K562 (cell line): ENCODE measurements around the gene TLX2. TPM values are rescaled to one million over a fixed set of nuclear protein-coding genes. Genes with fewer than 3 reads are reported as not detected.

Experiments used
- BCLAF1 ChIP-seq, 2 experiments: fragments of 450-650 bp in 1 of 2; IDR thresholded peaks; 2 replicates each; pipeline ENCODE4 v1.6.1; 2011 to 2017; ENCODE audit warnings: low read depth in 2 of 2, antibody characterized with exemption in 1 of 2, borderline replicate concordance in 1 of 2, low read length in 1 of 2, mild to moderate bottlenecking in 1 of 2, mixed read lengths in 1 of 2; ENCODE audit not compliant: control insufficient read depth in 1 of 2
- ELF2 ChIP-seq: fragments of 250-450 bp; sonication (Bioruptor Pico); IDR thresholded peaks from 2 replicates; pipeline ENCODE4 v1.5.0; 2021; ENCODE audit warnings: mild to moderate bottlenecking
- KDM5B ChIP-seq: fragments of 200-600 bp; sonication (generic); IDR thresholded peaks from 2 replicates; pipeline ENCODE4 v1.6.1; 2012; ENCODE audit warnings: low read depth, mild to moderate bottlenecking, moderate library complexity, low read length, control low read depth, inconsistent platforms; ENCODE audit not compliant: insufficient replicate concordance
- MTA1 ChIP-seq: fragments of 450-650 bp; IDR thresholded peaks from 2 replicates; pipeline ENCODE4 v1.6.1; 2017; ENCODE audit warnings: borderline replicate concordance
- MYC ChIP-seq, 2 experiments: fragments of 250-450 bp in 1 of 2; sonication (Bioruptor Pico) in 1 of 2; IDR thresholded peaks; 2 replicates each; pipeline versions ENCODE4 v1.5.1 to v1.6.1; 2012 to 2021; ENCODE audit warnings: low read depth in 2 of 2, borderline replicate concordance in 1 of 2, improper control_type of control experiment in 1 of 2, low read length in 1 of 2, mild to moderate bottlenecking in 1 of 2, moderate library complexity in 1 of 2
- NCOA1 ChIP-seq: fragments of 450-650 bp; IDR thresholded peaks from 2 replicates; pipeline ENCODE4 v1.6.1; 2016; ENCODE audit warnings: low read depth
- RCOR1 ChIP-seq, 2 experiments: IDR thresholded peaks; 2 replicates each; pipeline ENCODE4 v1.6.1; 2012; ENCODE audit warnings: low read depth in 2 of 2, low read length in 2 of 2, borderline replicate concordance in 1 of 2, improper control_type of control experiment in 1 of 2
- SP1 ChIP-seq: sonication (generic); formaldehyde crosslinking; IDR thresholded peaks from 2 replicates; pipeline ENCODE4 v1.8.1; 2022; ENCODE audit warnings: mild to moderate bottlenecking, missing genetic modification reagents
- TCFL5 ChIP-seq: fragments of 250-450 bp; sonication (Bioruptor Pico); conservative IDR thresholded peaks from 2 replicates; pipeline ENCODE4 v1.6.1; 2021; ENCODE audit warnings: mild to moderate bottlenecking, moderate library complexity, matching md5 sums
- USF1 ChIP-seq: sonication (generic); formaldehyde crosslinking; IDR thresholded peaks from 2 replicates; pipeline ENCODE4 v1.9.0; 2022; ENCODE audit warnings: mild to moderate bottlenecking, missing genetic modification reagents
- USF2 ChIP-seq: sonication (generic); formaldehyde crosslinking; IDR thresholded peaks from 2 replicates; pipeline ENCODE4 v1.5.0; 2020; ENCODE audit warnings: missing genetic modification reagents
- XRCC5 ChIP-seq: fragments of 200-400 bp; formaldehyde crosslinking; IDR thresholded peaks from 2 replicates; pipeline ENCODE4 v1.6.1; 2017; ENCODE audit warnings: low read depth, mild to moderate bottlenecking, low read length
- ZBTB26 ChIP-seq: fragments of 450-650 bp; formaldehyde crosslinking; IDR thresholded peaks from 2 replicates; pipeline ENCODE4 v1.4.0; 2022; ENCODE audit warnings: missing genetic modification characterization
- ZFP91 ChIP-seq: sonication (generic); formaldehyde crosslinking; IDR thresholded peaks from 2 replicates; pipeline ENCODE4 v1.8.0; 2022; ENCODE audit warnings: mild to moderate bottlenecking, missing genetic modification reagents
- ZNF316 ChIP-seq: fragments of 450-650 bp; IDR thresholded peaks from 2 replicates; pipeline ENCODE4 v1.6.1; 2016
- ZNF699 ChIP-seq: fragments of 250-450 bp; sonication (Bioruptor Pico); IDR thresholded peaks from 2 replicates; pipeline ENCODE4 v1.8.0; 2021; ENCODE audit warnings: mild to moderate bottlenecking, moderate library complexity; ENCODE audit not compliant: insufficient replicate concordance
- polyA plus RNA-seq, 8 experiments: library from polyadenylated mRNA; depleted of rRNA in 4 of 8; stranded (reverse) in 5 of 8; unstranded in 3 of 8; fragments of >200 nt; fragmentation: Nextera tagmentation in 2 of 8; fragmentation: Illumina TruSeq in 1 of 8; extraction: Ambion mirVana in 2 of 8; extraction: Trizol in 1 of 8; gene quantifications; 2 replicates each; pipeline versions ENCODE4 v1.2.1 to v1.2.3, GENCODE V29; 2011 to 2014; ENCODE audit warnings: inconsistent platforms in 1 of 8, missing spikeins in 1 of 8
- total RNA-seq, 7 experiments: library from RNA; depleted of rRNA in 6 of 7; stranded (reverse); fragments of >200 nt in 6 of 7; fragmentation: Illumina TruSeq in 2 of 7; extraction: Trizol in 2 of 7; gene quantifications; 2 replicates each; pipeline versions ENCODE4 v1.2.1 to v1.2.3, GENCODE V29; 2011 to 2021; ENCODE audit warnings: low replicate concordance in 1 of 7

TLX2 gene
- total and polyA plus RNA-seq, 9 of the 15 experiments (the other 6 are each of a cell fraction or from before 2014, with no cell fraction given): not detected

- TF ChIP-seq ZNF699: no peak
- peak; percentile 27; the same call in 1 of the 2 replicates for TF ChIP-seq MYC (IDR thresholded peaks at IDR 0.05; ENCODE audit: low read depth, low read length)
- TF ChIP-seq MYC (CRISPR knock-in tag; IDR thresholded peaks at IDR 0.05; ENCODE audit: borderline replicate concordance, low read depth): no peak
- peak; percentile 77 for TF ChIP-seq MTA1
- peak; percentile 99 for TF ChIP-seq NCOA1
- TF ChIP-seq ZFP91 (CRISPR knock-in tag): 0 out of 2 replicates have a peak, but pooled peaks have one; percentile 6
- TF ChIP-seq XRCC5: peak; percentile 42; the same call in 1 of the 2 replicates
- 0 out of 4 replicates have a peak, but pooled peaks of 1 of the 2 experiments have one; percentile 23 for TF ChIP-seq BCLAF1 (IDR thresholded peaks at IDR 0.05; ENCODE audit: borderline replicate concordance in 1 of 2, control insufficient read depth in 1 of 2, low read depth in 2 of 2, low read length in 1 of 2)
- TF ChIP-seq USF2 (CRISPR knock-in tag): 0 out of 2 replicates have a peak, but pooled peaks have one; percentile 22
- no peak for TF ChIP-seq ELF2
- peak; percentile 79 for TF ChIP-seq SP1 (CRISPR knock-in tag)
- TF ChIP-seq ZNF316: peak; percentile 100
- TF ChIP-seq ZBTB26: 0 out of 2 replicates have a peak, but pooled peaks have one; percentile 39
- TF ChIP-seq KDM5B: peak; percentile 21
- TF ChIP-seq TCFL5 (CRISPR knock-in tag): no peak
- no peak for TF ChIP-seq USF1
- TF ChIP-seq RCOR1 (IDR thresholded peaks at IDR 0.05; ENCODE audit: borderline replicate concordance in 1 of 2, low read depth in 2 of 2, low read length in 2 of 2): peak in 1 of 2 experiments; percentile 0; a peak in 2 of 4 replicates
Measured at GRCh38 chr2:74553892-74554819, 39.9 kb downstream of the TLX2 start, which contains the start of the genes DOK1 and LOXL3 (continued).
